Endodermal cell (in vitro differentiated cells): ENCODE results near the gene SH3BP2. TPM values are rescaled to one million over a fixed set of nuclear protein-coding genes. Genes with fewer than 3 reads are reported as not detected.
A peak's percentile ranks its signal among the peaks of the same experiment; 100 is the strongest.

ENCODE experiments used
- DNase-seq: peaks from one replicate; pipeline ENCODE4 v3.0.0-alpha.2; 2017
- H3K27ac ChIP-seq: 2 replicates; pipeline ENCODE4 v1.5.1; 2013; ENCODE audit warnings: mild to moderate bottlenecking, low read depth, low read length, moderate library complexity
- H3K27me3 ChIP-seq: 2 replicates; pipeline ENCODE4 v1.6.1; 2013; ENCODE audit warnings: mild to moderate bottlenecking, low read length, moderate library complexity; ENCODE audit not compliant: insufficient read depth, control insufficient read depth, poor library complexity, severe bottlenecking
- H3K36me3 ChIP-seq: 2 replicates; pipeline ENCODE4 v1.7.0; 2013; ENCODE audit warnings: mild to moderate bottlenecking, low read length, moderate library complexity; ENCODE audit not compliant: control insufficient read depth, insufficient read depth
- H3K4me1 ChIP-seq: one replicate; pipeline ENCODE4 v1.7.0; 2013; ENCODE audit warnings: low read length; ENCODE audit not compliant: control insufficient read depth, insufficient read depth
- H3K4me3 ChIP-seq: 2 replicates; pipeline ENCODE4 v1.5.1; 2013; ENCODE audit warnings: mild to moderate bottlenecking, low read length, moderate library complexity
- H3K9ac ChIP-seq: 2 replicates; pipeline ENCODE4 v1.6.1; 2013; ENCODE audit warnings: mild to moderate bottlenecking, low read length, moderate library complexity; ENCODE audit not compliant: poor library complexity, severe bottlenecking; ENCODE audit errors: extremely low read depth
- H3K9me3 ChIP-seq: 2 replicates; pipeline ENCODE4 v1.6.1; 2013; ENCODE audit warnings: mild to moderate bottlenecking, low read length, moderate library complexity; ENCODE audit not compliant: control insufficient read depth
- H3K27ac Mint-ChIP-seq: 2 replicates; pipeline ENCODE4 v1.8.0; 2020; ENCODE audit warnings: mixed read lengths
- H3K27me3 Mint-ChIP-seq: 2 replicates; pipeline ENCODE4 v1.8.0; 2021; ENCODE audit warnings: mild to moderate bottlenecking, mixed read lengths; ENCODE audit not compliant: insufficient read depth
- H3K36me3 Mint-ChIP-seq: 2 replicates; pipeline ENCODE4 v1.8.0; 2020; ENCODE audit warnings: low read depth, mixed read lengths
- H3K4me1 Mint-ChIP-seq: 2 replicates; pipeline ENCODE4 v1.8.0; 2020; ENCODE audit warnings: mixed read lengths
- H3K4me3 Mint-ChIP-seq: 2 replicates; pipeline ENCODE4 v1.8.0; 2020; ENCODE audit warnings: mild to moderate bottlenecking, moderate library complexity, mixed read lengths
- H3K9me3 Mint-ChIP-seq: 2 replicates; pipeline ENCODE4 v1.8.0; 2020; ENCODE audit warnings: mild to moderate bottlenecking, mixed read lengths
- CTCF ChIP-seq: fragments of 200-600 bp; sonication (generic); conservative IDR thresholded peaks from 2 replicates; pipeline ENCODE4 v1.5.0; 2021; ENCODE audit warnings: antibody characterized with exemption, mild to moderate bottlenecking
- WGBS, 2 experiments: methylation state at CpG; one replicate each; pipeline versions ENCODE4 v1.1.5 to v1.1.7; 2013; ENCODE audit warnings: missing lambda C conversion rate in 2 of 2, mixed read lengths in 1 of 2; ENCODE audit not compliant: insufficient coverage in 1 of 2, insufficient read length in 1 of 2; 5-methylcytosine and 5-hydroxymethylcytosine counted together
- total RNA-seq, 2 donors: library from RNA; stranded (reverse); fragmentation: NEBNext Ultra II Directional in 1 of 2; extraction: Animal tissue kit (Norgen Biotek cat#: 25700) in 1 of 2; gene quantifications; 2 replicates in 1 of 2; 3 replicates in 1 of 2; pipeline ENCODE4 v1.2.1, GENCODE V29; 2021

The SH3BP2 gene
- total RNA-seq, 2 donors from 2014 or later, result 40.5 to 43.8 TPM

DNA sequence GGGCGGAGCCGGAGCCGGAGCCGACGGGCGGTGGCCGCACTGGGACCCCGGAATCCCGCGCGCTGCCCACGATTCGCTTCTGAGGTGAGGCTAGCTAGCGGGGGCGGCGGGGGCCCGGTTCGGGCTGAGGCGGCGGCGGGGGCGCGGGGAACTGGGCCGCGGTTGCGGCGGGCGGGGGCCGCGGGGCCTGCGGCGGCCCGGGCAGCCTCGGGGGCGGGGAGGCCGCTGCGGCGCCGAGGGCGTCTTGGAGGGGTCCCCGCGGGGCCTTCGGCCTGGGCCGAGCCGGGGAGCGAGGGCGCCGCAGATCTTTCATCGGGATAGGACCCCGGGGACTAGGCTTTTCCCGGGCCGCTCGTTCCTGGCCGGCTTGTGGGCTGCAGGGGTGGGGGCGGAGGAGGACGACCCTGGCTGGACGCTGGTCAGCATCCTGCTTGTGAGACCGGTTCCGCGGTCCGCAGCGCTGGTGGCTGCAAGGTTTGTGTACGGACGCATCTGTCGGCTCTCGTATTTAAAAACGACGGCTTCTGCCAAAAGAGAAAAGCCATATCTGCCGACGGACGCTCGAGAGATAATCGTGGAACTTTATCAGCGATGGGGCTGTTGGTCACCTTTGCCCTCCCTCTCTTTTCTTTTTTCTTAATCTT is 51.2 kb downstream of the SH3BP2 start:
- DNase-seq, result peak; percentile 78
- 0% methylated on average over 30 to 74 of the region's 74 CpGs for WGBS, 2 experiments
- H3K9me3 Mint-ChIP-seq, result peaks cover 10% of the 10 kb centered on the region
- peak overlapping the region; percentile 79 for H3K9ac ChIP-seq
- peaks cover 3% of the 10 kb centered on the region for H3K36me3 Mint-ChIP-seq
- peaks cover 10% of the 10 kb centered on the region for H3K9me3 ChIP-seq
- no peak for TF ChIP-seq CTCF
- peak overlapping the region; percentile 82 for H3K4me3 Mint-ChIP-seq
- H3K36me3 ChIP-seq, result peaks cover 4% of the 10 kb centered on the region
- peaks cover 28% of the 10 kb centered on the region for H3K4me1 Mint-ChIP-seq
- no peaks in the 10 kb centered on the region for H3K27me3 ChIP-seq
- H3K27me3 Mint-ChIP-seq, result no peaks in the 10 kb centered on the region
- H3K27ac ChIP-seq, result peak overlapping the region; percentile 47
- peak overlapping the region; percentile 91 for H3K27ac Mint-ChIP-seq
- H3K4me3 ChIP-seq, result peak overlapping the region; percentile 100
- H3K4me1 ChIP-seq, result peaks cover 2% of the 10 kb centered on the region

DNA sequence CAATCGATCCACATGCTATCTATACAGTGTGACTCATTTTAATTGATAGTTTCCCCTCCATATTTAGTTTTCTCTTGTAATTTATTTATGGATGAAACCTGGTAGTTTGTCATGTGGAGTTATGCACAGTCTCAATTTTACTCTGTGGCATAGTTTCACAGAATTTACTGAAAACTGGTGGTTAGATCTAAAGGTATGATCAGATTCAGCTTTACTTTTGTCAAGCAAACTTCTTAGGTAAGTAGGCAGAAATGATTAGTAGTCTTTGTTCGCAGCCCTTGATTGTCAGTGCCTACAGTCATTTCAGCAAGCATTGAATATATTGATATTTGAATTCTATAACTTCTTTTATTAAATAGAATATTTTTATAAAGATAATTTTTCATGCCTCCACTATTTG is 53.3 kb downstream of the SH3BP2 start:
- H3K27me3 Mint-ChIP-seq, result no peaks in the 10 kb centered on the region
- H3K4me3 ChIP-seq, result peak overlapping the region; percentile 100
- H3K9me3 ChIP-seq, result no peaks in the 10 kb centered on the region
- H3K4me3 Mint-ChIP-seq, result peak overlapping the region; percentile 82
- TF ChIP-seq CTCF, result no peak
- no peaks in the 10 kb centered on the region for H3K27me3 ChIP-seq
- peaks cover 4% of the 10 kb centered on the region for H3K36me3 ChIP-seq
- H3K27ac ChIP-seq, result no peak overlapping the region
- no peak overlapping the region for H3K9ac ChIP-seq
- DNase-seq, result no peak
- no peaks in the 10 kb centered on the region for H3K36me3 Mint-ChIP-seq
- no peak overlapping the region for H3K27ac Mint-ChIP-seq
- H3K9me3 Mint-ChIP-seq, result peaks cover under 1% of the 10 kb centered on the region
- WGBS, 2 experiments, result 94 to 100% methylated on average over 1 of the region's 2 CpGs
- peaks cover 41% of the 10 kb centered on the region for H3K4me1 Mint-ChIP-seq
- peaks cover 9% of the 10 kb centered on the region for H3K4me1 ChIP-seq

DNA sequence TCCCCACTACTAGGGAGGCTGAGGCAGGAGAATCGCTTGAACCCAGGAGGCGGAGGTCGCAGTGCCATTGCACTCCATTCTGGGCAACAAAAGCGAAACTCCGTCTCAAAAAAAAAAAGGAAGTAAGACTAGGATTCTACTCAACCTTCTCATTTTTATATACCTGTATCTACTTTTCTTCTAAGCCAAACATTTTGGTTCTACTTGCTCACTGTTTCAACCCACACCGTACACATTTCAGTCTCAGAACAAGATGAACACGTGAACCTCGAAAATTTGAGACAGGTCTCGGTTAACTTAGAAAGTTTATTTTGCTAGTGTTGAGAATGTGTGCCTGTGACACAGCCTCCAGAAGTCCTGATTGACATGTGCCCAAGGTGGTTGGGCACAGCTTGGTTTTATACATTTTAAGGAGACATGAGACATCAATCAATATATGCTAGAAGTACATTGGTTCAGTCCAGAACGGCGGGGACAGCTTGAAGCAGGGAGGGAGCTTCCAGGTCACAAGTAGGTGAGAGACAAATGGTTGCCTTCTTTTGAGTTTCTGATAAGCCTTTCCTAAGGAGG is 54.5 kb downstream of the SH3BP2 start:
- TF ChIP-seq CTCF, result no peak

More for the DNA sequence above, 54.5 kb downstream of the SH3BP2 start:
- H3K36me3 Mint-ChIP-seq, result no peaks in the 10 kb centered on the region
- Histone ChIP-seq H3K9me3 (no peaks in the 10 kb centered on the region), H3K4me3 (peak overlapping the region; percentile 13), H3K36me3 (peaks cover 4% of the 10 kb centered on the region), H3K4me1 (peaks cover 10% of the 10 kb centered on the region), H3K27ac (no peak overlapping the region), H3K9ac (no peak overlapping the region), H3K27me3 (no peaks in the 10 kb centered on the region)
- DNase-seq, result peak; percentile 48
- H3K27ac Mint-ChIP-seq, result peak overlapping the region; percentile 11
- no peaks in the 10 kb centered on the region for H3K9me3 Mint-ChIP-seq
- H3K4me1 Mint-ChIP-seq, result peaks cover 43% of the 10 kb centered on the region
- no peaks in the 10 kb centered on the region for H3K27me3 Mint-ChIP-seq
- WGBS, 2 experiments, result 89 to 91% methylated on average over 7 to 11 of the region's 11 CpGs
- H3K4me3 Mint-ChIP-seq, result no peak overlapping the region
